ENCODE data around the gene TIMELESS. TPM values are rescaled to one million over a fixed set of nuclear protein-coding genes. Genes with fewer than 3 reads are reported as not detected.
"Not testable (repeated sequence)": the region's sequence is repeated elsewhere in the genome, so short reads cannot be mapped to it uniquely, and the experiment has no call there.

Gene TIMELESS
- total RNA-seq, 2 donors from 2014 or later: 64.5 to 85.3 TPM

DNA sequence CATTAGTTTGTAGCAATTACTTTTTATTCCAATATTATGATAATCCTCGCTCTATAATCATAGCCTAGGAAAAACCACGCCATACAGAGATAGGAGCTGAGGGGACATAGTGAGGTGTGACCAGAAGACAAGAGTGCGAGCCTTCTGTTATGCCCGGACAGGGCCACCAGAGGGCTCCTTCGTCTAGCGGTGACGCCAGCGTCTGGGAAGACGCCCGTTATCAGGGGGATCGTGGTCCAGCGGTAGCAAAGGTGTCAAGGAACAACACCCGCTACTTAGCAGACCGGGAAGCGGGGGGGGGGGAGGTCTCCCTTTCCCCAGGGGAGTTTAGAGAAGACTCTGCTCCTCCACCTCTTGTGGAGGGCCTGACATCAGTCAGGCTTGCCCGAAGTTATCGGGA lies 47.5 kb upstream of the TIMELESS start:
- 25 to 40% methylated on average over 1 to 14 of the region's 17 CpGs for WGBS, 2 experiments (ENCODE audit: insufficient coverage in 1 of 2, insufficient read length in 1 of 2)
- H3K4me3 ChIP-seq (ENCODE audit: low read length); H3K36me3 ChIP-seq (ENCODE audit: control insufficient read depth, insufficient read depth, low read length); H3K9ac ChIP-seq (ENCODE audit: extremely low read depth, low read length, poor library complexity, severe bottlenecking); H3K27me3 ChIP-seq (ENCODE audit: control insufficient read depth, insufficient read depth, low read length, poor library complexity, severe bottlenecking); H3K27ac ChIP-seq (ENCODE audit: low read depth, low read length); H3K27ac Mint-ChIP-seq; H3K36me3 Mint-ChIP-seq (ENCODE audit: low read depth); H3K4me3 Mint-ChIP-seq; H3K4me1 ChIP-seq (ENCODE audit: control insufficient read depth, insufficient read depth, low read length); H3K4me1 Mint-ChIP-seq: not testable (repeated sequence)
- Mint-ChIP-seq H3K9me3 (peaks cover 38% of the 10 kb centered on the region), H3K27me3 (ENCODE audit: insufficient read depth) (peaks cover 47% of the 10 kb centered on the region)
- TF ChIP-seq, protein P1, sequence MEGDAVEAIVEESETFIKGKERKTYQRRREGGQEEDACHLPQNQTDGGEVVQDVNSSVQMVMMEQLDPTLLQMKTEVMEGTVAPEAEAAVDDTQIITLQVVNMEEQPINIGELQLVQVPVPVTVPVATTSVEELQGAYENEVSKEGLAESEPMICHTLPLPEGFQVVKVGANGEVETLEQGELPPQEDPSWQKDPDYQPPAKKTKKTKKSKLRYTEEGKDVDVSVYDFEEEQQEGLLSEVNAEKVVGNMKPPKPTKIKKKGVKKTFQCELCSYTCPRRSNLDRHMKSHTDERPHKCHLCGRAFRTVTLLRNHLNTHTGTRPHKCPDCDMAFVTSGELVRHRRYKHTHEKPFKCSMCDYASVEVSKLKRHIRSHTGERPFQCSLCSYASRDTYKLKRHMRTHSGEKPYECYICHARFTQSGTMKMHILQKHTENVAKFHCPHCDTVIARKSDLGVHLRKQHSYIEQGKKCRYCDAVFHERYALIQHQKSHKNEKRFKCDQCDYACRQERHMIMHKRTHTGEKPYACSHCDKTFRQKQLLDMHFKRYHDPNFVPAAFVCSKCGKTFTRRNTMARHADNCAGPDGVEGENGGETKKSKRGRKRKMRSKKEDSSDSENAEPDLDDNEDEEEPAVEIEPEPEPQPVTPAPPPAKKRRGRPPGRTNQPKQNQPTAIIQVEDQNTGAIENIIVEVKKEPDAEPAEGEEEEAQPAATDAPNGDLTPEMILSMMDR (conservative IDR thresholded peaks at IDR 0.05): peak; percentile 61
- peaks cover 14% of the 10 kb centered on the region for H3K9me3 ChIP-seq (ENCODE audit: control insufficient read depth, low read length)
- peak; percentile 84 for DNase-seq

DNA sequence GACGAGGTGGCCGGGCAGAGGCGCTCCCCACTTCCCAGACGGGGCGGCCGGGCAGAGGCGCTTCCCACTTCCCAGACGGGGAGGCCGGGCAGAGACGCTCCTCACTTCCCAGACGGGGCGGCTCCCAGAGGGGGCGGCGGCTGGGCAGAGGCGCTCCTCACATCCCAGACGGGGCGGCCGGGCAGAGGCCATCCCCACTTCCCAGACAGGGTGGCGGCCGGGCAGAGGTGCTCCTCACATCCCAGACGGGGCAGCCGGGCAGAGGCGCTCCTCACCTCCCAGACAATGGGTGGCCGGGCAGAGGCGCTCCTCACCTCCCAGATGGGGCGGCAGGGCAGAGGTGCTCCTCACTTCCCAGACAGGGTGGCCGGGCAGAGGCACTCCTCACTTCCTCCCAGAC lies 45.3 kb upstream of the TIMELESS start:
- Histone ChIP-seq H3K27me3 (ENCODE audit: control insufficient read depth, insufficient read depth, low read length, poor library complexity, severe bottlenecking) (peaks cover 25% of the 10 kb centered on the region), H3K9me3 (ENCODE audit: control insufficient read depth, low read length) (peaks cover 14% of the 10 kb centered on the region)
- not testable (repeated sequence) for H3K36me3 ChIP-seq (ENCODE audit: control insufficient read depth, insufficient read depth, low read length); H3K9ac ChIP-seq (ENCODE audit: extremely low read depth, low read length, poor library complexity, severe bottlenecking); H3K36me3 Mint-ChIP-seq (ENCODE audit: low read depth); H3K27ac ChIP-seq (ENCODE audit: low read depth, low read length); H3K4me1 Mint-ChIP-seq; DNase-seq; H3K4me1 ChIP-seq (ENCODE audit: control insufficient read depth, insufficient read depth, low read length); H3K4me3 ChIP-seq (ENCODE audit: low read length); H3K27ac Mint-ChIP-seq; H3K4me3 Mint-ChIP-seq
- H3K9me3 Mint-ChIP-seq: peaks cover 35% of the 10 kb centered on the region
- 95 to 96% methylated on average over 4 to 27 of the region's 27 CpGs for WGBS, 2 experiments (ENCODE audit: insufficient coverage in 1 of 2, insufficient read length in 1 of 2)
- peaks cover 51% of the 10 kb centered on the region for H3K27me3 Mint-ChIP-seq (ENCODE audit: insufficient read depth)

DNA sequence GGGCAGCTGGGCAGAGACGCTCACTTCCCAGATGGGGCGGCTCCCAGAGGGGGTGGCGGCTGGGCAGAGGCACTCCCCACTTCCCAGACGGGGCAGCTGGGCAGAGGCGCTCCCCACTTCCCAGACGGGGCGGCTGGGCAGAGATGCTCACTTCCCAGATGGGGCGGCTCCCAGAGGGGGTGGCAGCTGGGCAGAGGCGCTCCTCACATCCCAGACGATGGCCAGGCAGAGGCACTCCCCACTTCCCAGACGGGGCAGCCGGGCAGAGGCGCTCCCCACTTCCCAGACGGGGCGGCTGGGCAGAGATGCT lies 44.8 kb upstream of the TIMELESS start:
- Mint-ChIP-seq H3K9me3 (peaks cover 35% of the 10 kb centered on the region), H3K27me3 (ENCODE audit: insufficient read depth) (peaks cover 51% of the 10 kb centered on the region)
- not testable (repeated sequence) for H3K36me3 ChIP-seq (ENCODE audit: control insufficient read depth, insufficient read depth, low read length); H3K4me3 ChIP-seq (ENCODE audit: low read length); H3K27ac ChIP-seq (ENCODE audit: low read depth, low read length); H3K27ac Mint-ChIP-seq; H3K9ac ChIP-seq (ENCODE audit: extremely low read depth, low read length, poor library complexity, severe bottlenecking); DNase-seq; H3K4me1 Mint-ChIP-seq; H3K4me3 Mint-ChIP-seq; H3K36me3 Mint-ChIP-seq (ENCODE audit: low read depth); H3K4me1 ChIP-seq (ENCODE audit: control insufficient read depth, insufficient read depth, low read length)
- 80 to 89% methylated on average over 1 to 15 of the region's 15 CpGs for WGBS, 2 experiments (ENCODE audit: insufficient coverage in 1 of 2, insufficient read length in 1 of 2)
- peaks cover 29% of the 10 kb centered on the region for H3K27me3 ChIP-seq (ENCODE audit: control insufficient read depth, insufficient read depth, low read length, poor library complexity, severe bottlenecking)
- H3K9me3 ChIP-seq (ENCODE audit: control insufficient read depth, low read length): peaks cover 14% of the 10 kb centered on the region

DNA sequence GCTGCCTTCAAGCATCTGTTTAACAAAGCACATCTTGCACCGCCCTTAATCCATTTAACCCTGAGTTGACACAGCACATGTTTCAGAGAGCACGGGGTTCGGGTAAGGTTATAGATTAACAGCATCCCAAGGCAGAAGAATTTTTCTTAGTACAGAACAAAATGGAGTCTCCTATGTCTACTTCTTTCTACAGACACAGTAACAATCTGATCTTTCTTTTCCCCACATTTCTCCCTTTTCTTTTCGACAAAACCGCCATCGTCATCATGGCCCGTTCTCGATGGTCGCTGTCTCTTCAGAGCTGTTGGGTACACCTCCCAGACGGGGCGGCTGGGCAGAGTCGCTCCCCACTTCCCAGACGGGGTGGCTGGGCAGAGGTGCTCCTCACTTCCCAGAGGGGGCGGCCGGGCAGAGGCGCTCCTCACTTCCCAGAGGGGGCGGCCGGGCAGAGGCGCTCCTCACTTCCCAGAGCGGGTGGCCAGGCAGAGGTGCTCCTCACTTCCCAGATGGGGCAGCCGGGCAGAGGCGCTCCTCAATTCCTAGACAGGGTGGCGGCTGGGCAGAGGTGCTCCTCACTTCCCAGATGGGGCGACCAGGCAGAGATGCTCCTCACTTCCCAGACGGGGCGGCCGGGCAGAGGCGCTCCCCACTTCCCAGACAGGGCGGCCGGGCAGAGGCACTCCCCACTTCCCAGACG lies 44.3 kb upstream of the TIMELESS start:
- not testable (repeated sequence) for DNase-seq; H3K36me3 Mint-ChIP-seq (ENCODE audit: low read depth); H3K4me3 ChIP-seq (ENCODE audit: low read length); H3K4me1 Mint-ChIP-seq; H3K27ac ChIP-seq (ENCODE audit: low read depth, low read length); H3K9ac ChIP-seq (ENCODE audit: extremely low read depth, low read length, poor library complexity, severe bottlenecking); H3K4me3 Mint-ChIP-seq; H3K27ac Mint-ChIP-seq; H3K36me3 ChIP-seq (ENCODE audit: control insufficient read depth, insufficient read depth, low read length); H3K4me1 ChIP-seq (ENCODE audit: control insufficient read depth, insufficient read depth, low read length)
- Mint-ChIP-seq H3K9me3 (peaks cover 40% of the 10 kb centered on the region), H3K27me3 (ENCODE audit: insufficient read depth) (peaks cover 51% of the 10 kb centered on the region)
- H3K27me3 ChIP-seq (ENCODE audit: control insufficient read depth, insufficient read depth, low read length, poor library complexity, severe bottlenecking): peaks cover 34% of the 10 kb centered on the region
- 91% methylated on average over 9 to 31 of the region's 31 CpGs for WGBS, 2 experiments (ENCODE audit: insufficient coverage in 1 of 2, insufficient read length in 1 of 2)
- peaks cover 19% of the 10 kb centered on the region for H3K9me3 ChIP-seq (ENCODE audit: control insufficient read depth, low read length)

Measured in endodermal cell (in vitro differentiated cells).